Stimulated activated CD8-positive, alpha-beta memory T cell treated with anti-CD3 and anti-CD28 coated beads, Interleukin-15, amount 100 ng/mL, for 48 hours (primary cell): Measurements from ENCODE around the gene CAV3.

Experiments
- DNase-seq, 2 donors: peaks; one replicate each; pipeline ENCODE4 v3.0.0-alpha.2; 2020; ENCODE audit warnings: low read depth in 2 of 2

CAV3 gene

GRCh38 chr3:8794247-8794646 is 60.6 kb downstream of the CAV3 start:
- no peak for DNase-seq
